BE2C (cell line): ENCODE results near the gene WDR93.

Experiments used
- DNase-seq: peaks from one replicate; pipeline ENCODE4 v3.0.0-alpha.2; 2020
- H3K27me3 ChIP-seq: fragments of 250-450 bp; sonication (Bioruptor Pico); 2 replicates; pipeline ENCODE4 v1.5.1; 2020; ENCODE audit warnings: mild to moderate bottlenecking
- H3K36me3 ChIP-seq: fragments of 250-450 bp; sonication (Bioruptor Pico); 2 replicates; pipeline ENCODE4 v1.5.1; 2020; ENCODE audit warnings: mild to moderate bottlenecking
- H3K4me1 ChIP-seq: fragments of 250-450 bp; sonication (Bioruptor Pico); 2 replicates; pipeline ENCODE4 v1.5.1; 2020
- H3K4me3 ChIP-seq: 2 replicates; pipeline ENCODE4 v1.5.1; 2011; ENCODE audit warnings: low read depth, low read length
- H3K9me3 ChIP-seq: fragments of 250-450 bp; sonication (Bioruptor Pico); 2 replicates; pipeline ENCODE4 v1.5.1; 2020
- TF ChIP-seq, protein P1 (sequence below): IDR thresholded peaks from 2 replicates; pipeline ENCODE4 v1.5.1; 2012; ENCODE audit warnings: mild to moderate bottlenecking, low read depth, low read length

The WDR93 gene

DNA sequence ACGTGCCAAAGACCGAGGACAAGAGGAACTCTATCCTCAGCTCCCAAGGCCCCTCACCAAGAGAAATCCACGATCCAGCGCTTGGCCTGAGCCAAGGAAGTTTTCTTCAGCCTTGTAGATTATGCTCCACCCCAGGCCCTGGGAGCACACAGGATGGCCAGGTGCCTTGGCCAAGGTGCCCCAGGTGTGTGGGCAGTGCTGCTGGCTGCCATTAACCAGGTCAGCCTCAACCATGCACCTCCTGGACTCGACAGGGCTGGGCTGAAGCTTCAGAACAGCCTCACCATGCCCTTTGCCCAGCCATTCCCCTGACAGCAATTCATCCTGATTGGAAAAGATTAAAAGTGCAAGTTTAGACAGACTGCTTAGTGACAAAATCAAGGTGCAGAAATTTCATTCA, 71.3 kb downstream of the WDR93 start:
- DNase-seq = no peak
- Histone ChIP-seq H3K4me3 (no peak overlapping the region), H3K36me3 (no peaks in the 10 kb centered on the region), H3K4me1 (no peaks in the 10 kb centered on the region), H3K27me3 (no peaks in the 10 kb centered on the region), H3K9me3 (no peaks in the 10 kb centered on the region)
- TF ChIP-seq, protein P1, sequence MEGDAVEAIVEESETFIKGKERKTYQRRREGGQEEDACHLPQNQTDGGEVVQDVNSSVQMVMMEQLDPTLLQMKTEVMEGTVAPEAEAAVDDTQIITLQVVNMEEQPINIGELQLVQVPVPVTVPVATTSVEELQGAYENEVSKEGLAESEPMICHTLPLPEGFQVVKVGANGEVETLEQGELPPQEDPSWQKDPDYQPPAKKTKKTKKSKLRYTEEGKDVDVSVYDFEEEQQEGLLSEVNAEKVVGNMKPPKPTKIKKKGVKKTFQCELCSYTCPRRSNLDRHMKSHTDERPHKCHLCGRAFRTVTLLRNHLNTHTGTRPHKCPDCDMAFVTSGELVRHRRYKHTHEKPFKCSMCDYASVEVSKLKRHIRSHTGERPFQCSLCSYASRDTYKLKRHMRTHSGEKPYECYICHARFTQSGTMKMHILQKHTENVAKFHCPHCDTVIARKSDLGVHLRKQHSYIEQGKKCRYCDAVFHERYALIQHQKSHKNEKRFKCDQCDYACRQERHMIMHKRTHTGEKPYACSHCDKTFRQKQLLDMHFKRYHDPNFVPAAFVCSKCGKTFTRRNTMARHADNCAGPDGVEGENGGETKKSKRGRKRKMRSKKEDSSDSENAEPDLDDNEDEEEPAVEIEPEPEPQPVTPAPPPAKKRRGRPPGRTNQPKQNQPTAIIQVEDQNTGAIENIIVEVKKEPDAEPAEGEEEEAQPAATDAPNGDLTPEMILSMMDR = no peak

DNA sequence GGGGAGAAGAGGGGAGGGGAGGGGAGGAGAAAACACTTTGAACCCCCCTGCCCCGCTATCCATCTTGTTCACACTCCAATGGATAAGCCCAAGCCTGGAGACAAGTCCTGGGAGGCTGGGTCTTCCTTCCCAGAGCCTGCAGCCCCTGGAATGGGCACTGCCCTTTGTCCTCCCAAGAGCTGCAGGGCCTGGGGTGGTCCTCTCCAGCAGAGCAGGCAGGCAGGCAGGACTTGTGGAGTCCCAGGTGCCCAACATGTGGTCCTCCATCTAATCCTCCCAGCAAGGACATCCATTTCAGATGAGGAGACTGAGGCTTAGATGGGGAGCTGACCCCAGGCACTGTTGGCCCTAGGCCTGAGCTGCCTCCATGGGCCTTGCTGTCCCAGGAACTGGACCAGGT, 75.1 kb downstream of the WDR93 start:
- H3K4me1 ChIP-seq = no peaks in the 10 kb centered on the region
- TF ChIP-seq, protein P1 = no peak
- no peak for DNase-seq

DNA sequence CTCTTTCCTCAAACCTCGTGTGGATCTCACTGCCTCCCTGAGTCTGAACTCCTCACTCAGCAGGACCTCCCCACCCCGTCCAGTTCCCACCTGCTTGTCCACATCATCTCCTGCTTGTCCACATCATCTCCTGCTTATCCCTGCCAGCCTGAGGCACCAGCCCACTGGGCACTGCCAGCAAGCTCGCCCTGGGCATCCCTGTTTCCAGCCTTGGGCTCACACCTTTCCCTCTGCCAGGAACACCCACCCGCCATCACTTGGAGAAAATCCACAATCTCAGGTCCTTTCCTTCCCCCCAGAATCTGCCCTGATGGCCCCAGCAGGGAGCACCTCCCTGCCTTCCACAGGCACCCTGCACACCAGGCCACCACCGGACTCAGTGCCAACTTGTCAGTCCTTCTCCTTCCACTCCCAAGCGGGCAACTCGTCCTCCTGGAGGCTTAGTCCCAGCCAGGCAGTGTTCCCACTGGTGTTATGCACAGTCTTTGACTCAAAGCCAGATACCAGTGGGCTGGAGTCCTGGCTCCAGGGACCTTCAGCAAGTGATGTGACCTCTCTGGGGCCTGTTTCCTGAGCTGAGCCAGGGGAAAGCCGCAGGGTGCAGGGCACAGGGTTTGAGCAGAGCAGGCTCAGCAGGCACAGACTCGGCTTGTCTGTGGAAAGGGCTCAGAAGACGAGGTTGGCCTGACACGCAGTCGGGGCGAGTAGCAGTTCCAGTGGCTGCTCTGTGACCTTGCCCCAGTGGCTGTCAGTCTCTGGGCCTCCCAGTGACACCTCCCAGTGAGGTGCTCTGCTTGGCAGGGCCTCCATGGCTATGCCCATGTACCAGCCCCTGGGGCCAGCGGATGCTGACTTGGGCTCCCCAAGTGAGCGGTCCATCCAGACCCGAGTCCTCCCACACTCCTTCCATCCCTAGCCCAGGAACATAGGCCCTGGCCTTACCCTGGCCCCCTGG, 76.0 kb downstream of the WDR93 start:
- Histone ChIP-seq H3K9me3 (no peaks in the 10 kb centered on the region), H3K36me3 (no peaks in the 10 kb centered on the region), H3K4me3 (no peak overlapping the region), H3K4me1 (no peaks in the 10 kb centered on the region), H3K27me3 (no peaks in the 10 kb centered on the region)
- no peak for DNase-seq
- TF ChIP-seq, protein P1 = no peak

More for the DNA sequence above, 75.1 kb downstream of the WDR93 start:
- H3K4me3 ChIP-seq = no peak overlapping the region
- no peaks in the 10 kb centered on the region for H3K27me3 ChIP-seq
- H3K9me3 ChIP-seq = no peaks in the 10 kb centered on the region
- no peaks in the 10 kb centered on the region for H3K36me3 ChIP-seq

DNA sequence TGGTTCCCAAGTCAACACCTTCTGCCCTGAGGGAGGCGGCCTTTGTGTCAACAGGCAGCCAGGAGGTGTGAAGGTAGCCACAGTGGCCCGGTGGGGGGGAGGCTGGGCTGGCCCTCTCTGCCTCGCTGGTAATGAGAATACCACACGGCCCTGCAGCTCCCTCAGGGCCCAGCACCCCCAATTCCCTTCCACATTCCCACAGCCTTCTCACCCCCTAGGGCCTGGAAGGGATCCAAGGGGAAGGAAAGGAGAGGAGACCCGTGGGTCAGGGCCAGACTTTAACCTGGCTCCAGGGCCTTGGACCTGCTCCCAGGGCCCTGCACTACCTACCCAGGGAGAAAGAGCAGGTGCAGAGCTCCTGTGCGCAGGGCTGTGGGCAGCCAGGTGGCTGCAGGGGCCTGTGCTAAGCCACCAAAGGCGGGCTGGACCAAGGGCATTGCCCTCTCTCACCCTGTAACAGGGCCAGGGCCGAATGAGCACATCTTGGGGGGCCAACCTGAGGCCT, 76.9 kb downstream of the WDR93 start:
- H3K36me3 ChIP-seq = no peaks in the 10 kb centered on the region
- TF ChIP-seq, protein P1 = no peak
- H3K4me1 ChIP-seq = no peaks in the 10 kb centered on the region
- no peaks in the 10 kb centered on the region for H3K9me3 ChIP-seq
- H3K27me3 ChIP-seq = no peaks in the 10 kb centered on the region
- no peak for DNase-seq
- no peak overlapping the region for H3K4me3 ChIP-seq

DNA sequence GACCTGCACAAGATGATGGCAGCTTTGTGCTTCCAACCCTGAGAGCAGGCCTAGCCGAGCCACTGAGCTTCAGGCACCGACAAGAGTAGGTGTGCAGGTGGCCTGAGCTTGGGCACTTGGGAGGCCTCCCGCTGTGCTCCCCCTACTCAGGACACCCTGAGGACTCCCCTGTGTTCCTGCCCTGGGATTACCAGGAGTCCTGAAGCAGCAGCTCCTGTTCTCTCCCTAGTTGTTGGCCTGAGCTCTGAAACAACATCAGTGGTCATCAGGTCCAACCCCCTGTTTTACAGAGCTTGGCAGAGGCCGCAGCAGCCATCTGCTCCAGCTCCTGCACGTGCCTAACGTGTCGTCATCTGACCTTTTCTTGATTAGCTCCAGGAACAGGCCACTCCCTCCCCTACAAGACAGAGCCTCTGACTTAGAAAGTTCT, 77.5 kb downstream of the WDR93 start:
- no peak for DNase-seq
- Histone ChIP-seq H3K4me1 (no peaks in the 10 kb centered on the region), H3K9me3 (no peaks in the 10 kb centered on the region), H3K27me3 (no peaks in the 10 kb centered on the region), H3K4me3 (no peak overlapping the region), H3K36me3 (no peaks in the 10 kb centered on the region)
- TF ChIP-seq, protein P1 = no peak

DNA sequence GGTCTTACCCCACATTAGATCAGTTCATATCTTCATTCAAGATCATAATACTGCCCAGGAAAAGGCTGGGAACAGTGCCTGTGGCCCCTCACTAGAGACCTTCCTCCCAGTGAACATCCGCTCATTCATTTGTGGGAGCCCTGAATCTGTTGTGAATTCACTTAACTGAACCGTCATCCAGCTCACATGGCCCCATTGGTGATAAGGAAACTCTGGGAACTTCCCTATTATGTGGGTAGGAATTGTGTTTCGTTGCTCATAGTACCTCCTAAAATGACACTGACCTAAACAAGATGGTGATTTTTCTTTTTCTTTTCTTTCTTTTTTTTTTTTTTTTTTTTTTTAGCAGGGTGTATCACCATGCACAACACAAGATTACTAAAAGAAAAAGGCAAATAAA, 78.8 kb downstream of the WDR93 start:
- no peaks in the 10 kb centered on the region for H3K4me1 ChIP-seq
- TF ChIP-seq, protein P1 = no peak
- no peaks in the 10 kb centered on the region for H3K36me3 ChIP-seq
- H3K9me3 ChIP-seq = no peaks in the 10 kb centered on the region
- H3K4me3 ChIP-seq = no peak overlapping the region
- no peak for DNase-seq
- H3K27me3 ChIP-seq = no peaks in the 10 kb centered on the region
